ENCODE data around the gene SMAD6.
A peak's percentile ranks its signal among the peaks of the same experiment; 100 is the strongest.

Gene SMAD6

GRCh38 chr15:66747223-66747622 lies 45.2 kb downstream of the SMAD6 start:
- CTCF ChIA-PET: no interaction called here

GRCh38 chr15:66747886-66748707 lies 46.1 kb downstream of the SMAD6 start:
- CTCF ChIA-PET: interaction anchor here (0.5 to 1.3 kb wide), 2 partner anchors 26 to 103 kb away, joined by 3 to 4 read pairs; no protein-coding TSS in a partner anchor
- no peaks in the 10 kb centered on the region for H3K9me3 ChIP-seq (ENCODE audit: control insufficient read depth, insufficient read depth, low read depth, low read length)
- no peak overlapping the region for H3K4me3 ChIP-seq (ENCODE audit: low read depth, low read length)
- no peak overlapping the region for H3K27ac ChIP-seq (ENCODE audit: extremely low read depth, low read depth, low read length)
- POLR2A ChIA-PET: no interaction called here
- peaks cover 0 to 70% of the 10 kb centered on the region in 2 experiments; a peak in 2 of 3 replicates for H3K36me3 ChIP-seq (ENCODE audit: control insufficient read depth in 2 of 2, insufficient read depth in 1 of 2, low read length in 2 of 2)
- peaks cover 21% of the 10 kb centered on the region for H3K4me1 ChIP-seq (ENCODE audit: control insufficient read depth, insufficient read depth, low read length)
- TF ChIP-seq ZNF707 (tag by site-specific recombination; IDR thresholded peaks at IDR 0.05) (no peak), ZIC2 (tag by site-specific recombination; IDR thresholded peaks at IDR 0.05) (no peak), GLIS1 (tag by site-specific recombination; IDR thresholded peaks at IDR 0.05) (no peak), PRDM1 (tag by site-specific recombination; IDR thresholded peaks at IDR 0.05) (peak; percentile 71), YY1 (tag by site-specific recombination; IDR thresholded peaks at IDR 0.05) (no peak), ZNF654 (tag by site-specific recombination; IDR thresholded peaks at IDR 0.05; ENCODE audit: low read depth) (no peak), PRDM6 (tag by site-specific recombination; IDR thresholded peaks at IDR 0.05) (peak; percentile 84), ZNF664 (tag by site-specific recombination; IDR thresholded peaks at IDR 0.05) (0 out of 2 replicates have a peak, but pooled peaks have one; percentile 24), ZSCAN30 (tag by site-specific recombination; IDR thresholded peaks at IDR 0.05) (no peak), ZFP37 (tag by site-specific recombination; IDR thresholded peaks at IDR 0.05) (no peak), KLF1 (tag by site-specific recombination; IDR thresholded peaks at IDR 0.05) (no peak), ZNF48 (tag by site-specific recombination; IDR thresholded peaks at IDR 0.05) (no peak), FEZF1 (tag by site-specific recombination; IDR thresholded peaks at IDR 0.05) (peak; percentile 38; the same call in 1 of the 2 replicates), MYNN (tag by site-specific recombination; IDR thresholded peaks at IDR 0.05; ENCODE audit: borderline replicate concordance) (no peak), ZNF658 (tag by site-specific recombination; IDR thresholded peaks at IDR 0.05) (no peak), ZFP41 (tag by site-specific recombination; IDR thresholded peaks at IDR 0.05; ENCODE audit: borderline replicate concordance) (no peak), PRDM10 (tag by site-specific recombination; IDR thresholded peaks at IDR 0.05) (peak; percentile 97), ZNF837 (tag by site-specific recombination; IDR thresholded peaks at IDR 0.05) (no peak), GLI4 (tag by site-specific recombination; IDR thresholded peaks at IDR 0.05) (no peak), ZNF777 (tag by site-specific recombination; IDR thresholded peaks at IDR 0.05; ENCODE audit: borderline replicate concordance) (no peak), MZF1 (tag by site-specific recombination; IDR thresholded peaks at IDR 0.05; ENCODE audit: borderline replicate concordance) (no peak), WT1 (tag by site-specific recombination; IDR thresholded peaks at IDR 0.05) (0 out of 2 replicates have a peak, but pooled peaks have one; percentile 21), ZNF398 (tag by site-specific recombination; IDR thresholded peaks at IDR 0.05) (no peak)

More at GRCh38 chr15:66747223-66747622, 45.2 kb downstream of the SMAD6 start:
- TF ChIP-seq ZNF169 (tag by site-specific recombination; IDR thresholded peaks at IDR 0.05) (no peak), BCL11A (tag by site-specific recombination; IDR thresholded peaks at IDR 0.05; ENCODE audit: low read depth) (no peak), ZNF76 (tag by site-specific recombination; IDR thresholded peaks at IDR 0.05; ENCODE audit: borderline replicate concordance, low read depth) (no peak), ZIC2 (tag by site-specific recombination; IDR thresholded peaks at IDR 0.05) (0 out of 2 replicates have a peak, but pooled peaks have one; percentile 19)
- POLR2A ChIA-PET: no interaction called here
- no peak overlapping the region for H3K27ac ChIP-seq (ENCODE audit: extremely low read depth, low read depth, low read length)
- no peak overlapping the region for H3K4me3 ChIP-seq (ENCODE audit: low read depth, low read length)
- no peaks in the 10 kb centered on the region for H3K9me3 ChIP-seq (ENCODE audit: control insufficient read depth, insufficient read depth, low read depth, low read length)
- H3K4me1 ChIP-seq (ENCODE audit: control insufficient read depth, insufficient read depth, low read length): peaks cover 21% of the 10 kb centered on the region
- H3K36me3 ChIP-seq (ENCODE audit: control insufficient read depth in 2 of 2, insufficient read depth in 1 of 2, low read length in 2 of 2): peaks cover 0 to 72% of the 10 kb centered on the region in 2 experiments; a peak in 2 of 3 replicates
